ENCODE data around the gene CDK6.
"Not testable (repeated sequence)": the region's sequence is repeated elsewhere in the genome, so short reads cannot be mapped to it uniquely, and the experiment has no call there.

CDK6 gene

GRCh38 chr7:92765725-92766124 lies 70.6 kb downstream of the CDK6 start:
- no peak overlapping the region for H3K4me3 ChIP-seq (ENCODE audit: low read length)
- no peak for TF ChIP-seq CTCF (IDR thresholded peaks at IDR 0.05; ENCODE audit: insufficient read depth, low read depth, low read length, missing control alignments)
- peak; percentile 88 for DNase-seq (ENCODE audit: low read depth)

GRCh38 chr7:92763636-92764423 lies 72.5 kb downstream of the CDK6 start:
- no peak overlapping the region for H3K4me3 ChIP-seq (ENCODE audit: low read length)
- peak; percentile 96 for DNase-seq (ENCODE audit: low read depth)
- TF ChIP-seq CTCF (IDR thresholded peaks at IDR 0.05; ENCODE audit: insufficient read depth, low read depth, low read length, missing control alignments) = peak; percentile 27

- H3K4me3 ChIP-seq (ENCODE audit: low read length) = no peak overlapping the region
- DNase-seq (ENCODE audit: low read depth) = no peak
- no peak for TF ChIP-seq CTCF (IDR thresholded peaks at IDR 0.05; ENCODE audit: insufficient read depth, low read depth, low read length, missing control alignments)
Observed at GRCh38 chr7:92762851-92763250, 73.5 kb downstream of the CDK6 start.

- no peak for TF ChIP-seq CTCF (IDR thresholded peaks at IDR 0.05; ENCODE audit: insufficient read depth, low read depth, low read length, missing control alignments)
- no peak overlapping the region for H3K4me3 ChIP-seq (ENCODE audit: low read length)
- no peak for DNase-seq (ENCODE audit: low read depth)
Observed at GRCh38 chr7:92761391-92762097, 74.8 kb downstream of the CDK6 start.

- TF ChIP-seq CTCF (IDR thresholded peaks at IDR 0.05; ENCODE audit: insufficient read depth, low read depth, low read length, missing control alignments) = no peak
Observed at GRCh38 chr7:92758796-92759431, 77.5 kb downstream of the CDK6 start.

GRCh38 chr7:92757311-92757910 lies 79.0 kb downstream of the CDK6 start:
- not testable (repeated sequence) for DNase-seq (ENCODE audit: low read depth); H3K4me3 ChIP-seq (ENCODE audit: low read length)

More at GRCh38 chr7:92758796-92759431, 77.5 kb downstream of the CDK6 start:
- H3K4me3 ChIP-seq (ENCODE audit: low read length) = no peak overlapping the region
- no peak for DNase-seq (ENCODE audit: low read depth)

GRCh38 chr7:92755680-92756079 lies 80.7 kb downstream of the CDK6 start:
- no peak overlapping the region for H3K4me3 ChIP-seq (ENCODE audit: low read length)
- TF ChIP-seq CTCF (IDR thresholded peaks at IDR 0.05; ENCODE audit: insufficient read depth, low read depth, low read length, missing control alignments) = no peak

More at GRCh38 chr7:92755680-92756079, 80.7 kb downstream of the CDK6 start:
- DNase-seq (ENCODE audit: low read depth) = no peak

Measured in epithelial cell of esophagus (primary cell).